ENCODE data around the gene C19orf81.

- no peak for TF ChIP-seq POLR2A (IDR thresholded peaks at IDR 0.05)
- TF ChIP-seq CTCF (IDR thresholded peaks at IDR 0.05): no peak
- TF ChIP-seq POLR2AphosphoS5 (IDR thresholded peaks at IDR 0.05): no peak
- TF ChIP-seq EP300 (IDR thresholded peaks at IDR 0.05): no peak
These were observed 46.3 kb upstream of the C19orf81 start for GRCh38 chr19:50602935-50603334.

Measured in upper lobe of left lung (tissue), 4 donors.